ENCODE data around the gene MTHFD2. TPM values are rescaled to one million over a fixed set of nuclear protein-coding genes. Genes with fewer than 3 reads are reported as not detected.

MTHFD2 gene
- total RNA-seq, 1 donor from 2014 or later = 365 TPM

DNA sequence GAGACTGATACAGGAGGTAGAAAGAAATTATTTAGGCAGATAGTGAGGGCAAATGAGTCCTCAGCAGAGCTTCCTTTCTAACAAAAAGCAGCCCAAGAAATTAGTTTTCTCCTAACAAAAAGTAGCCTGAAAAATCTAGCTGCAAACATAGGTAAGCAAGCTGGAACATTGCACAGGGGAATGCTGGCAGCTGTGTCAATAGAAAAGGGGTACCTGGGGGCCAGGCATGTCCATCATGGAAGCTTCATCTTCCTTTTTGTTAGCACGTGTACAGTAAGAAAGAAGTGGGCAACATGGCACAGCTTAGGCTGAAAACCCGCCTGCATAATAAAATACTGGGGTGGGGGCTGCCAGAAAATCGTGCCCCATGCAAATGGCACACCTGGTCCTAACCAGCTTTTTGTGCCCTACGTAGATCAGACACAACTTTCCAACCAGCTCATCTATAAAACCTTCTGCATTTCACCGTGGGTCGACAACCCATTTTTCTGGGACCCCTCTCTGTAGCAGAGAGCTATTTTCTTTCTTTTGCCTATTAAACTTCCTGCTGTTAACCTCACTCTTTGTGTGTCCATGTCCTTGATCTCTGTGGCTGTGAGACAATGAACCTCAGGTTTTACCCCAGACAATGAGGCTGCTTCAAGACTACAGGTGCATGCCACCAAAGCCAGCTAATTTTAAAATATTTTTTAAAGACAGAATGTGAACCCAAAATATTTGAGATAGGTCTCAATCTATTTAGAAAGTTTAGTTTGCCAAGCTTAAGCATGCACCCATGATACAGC, 6.6 kb upstream of the MTHFD2 start:
- Mint-ChIP-seq H3K4me1 (ENCODE audit: low read depth, unreplicated experiment) (peaks cover 8% of the 10 kb centered on the region), H3K27ac (ENCODE audit: unreplicated experiment) (no peak overlapping the region), H3K36me3 (ENCODE audit: low read depth, unreplicated experiment) (peaks cover 3% of the 10 kb centered on the region), H3K4me3 (ENCODE audit: unreplicated experiment) (no peak overlapping the region), H3K9me3 (ENCODE audit: unreplicated experiment) (no peaks in the 10 kb centered on the region), H3K27me3 (ENCODE audit: low read depth, unreplicated experiment) (no peaks in the 10 kb centered on the region)
- Histone ChIP-seq H2AFZ (ENCODE audit: low read depth, low read length) (no peak overlapping the region), H3K36me3 (ENCODE audit: insufficient read depth, low read length) (no peaks in the 10 kb centered on the region), H3K9me3 (ENCODE audit: insufficient read depth, low read depth, low read length) (no peaks in the 10 kb centered on the region), H3K79me2 (ENCODE audit: insufficient read depth, low read length) (no peaks in the 10 kb centered on the region), H3K4me2 (ENCODE audit: low read length) (no peak overlapping the region), H3K27me3 (ENCODE audit: insufficient read depth, low read length) (peaks cover 6% of the 10 kb centered on the region), H3K4me1 (ENCODE audit: insufficient read depth, low read length) (no peaks in the 10 kb centered on the region), H3K27ac (ENCODE audit: low read depth, low read length) (no peak overlapping the region), H3K4me3 (ENCODE audit: insufficient read depth, low read depth, low read length) (no peak overlapping the region), H4K20me1 (ENCODE audit: insufficient read depth, low read length) (no peaks in the 10 kb centered on the region), H3K9ac (ENCODE audit: low read length) (no peak overlapping the region)
- DNase-seq (ENCODE audit: low read depth) (no peak), FAIRE-seq (no peak)
- TF ChIP-seq EZH2 (IDR thresholded peaks at IDR 0.05; ENCODE audit: insufficient read depth, low read length) = no peak
- TF ChIP-seq, protein P1, sequence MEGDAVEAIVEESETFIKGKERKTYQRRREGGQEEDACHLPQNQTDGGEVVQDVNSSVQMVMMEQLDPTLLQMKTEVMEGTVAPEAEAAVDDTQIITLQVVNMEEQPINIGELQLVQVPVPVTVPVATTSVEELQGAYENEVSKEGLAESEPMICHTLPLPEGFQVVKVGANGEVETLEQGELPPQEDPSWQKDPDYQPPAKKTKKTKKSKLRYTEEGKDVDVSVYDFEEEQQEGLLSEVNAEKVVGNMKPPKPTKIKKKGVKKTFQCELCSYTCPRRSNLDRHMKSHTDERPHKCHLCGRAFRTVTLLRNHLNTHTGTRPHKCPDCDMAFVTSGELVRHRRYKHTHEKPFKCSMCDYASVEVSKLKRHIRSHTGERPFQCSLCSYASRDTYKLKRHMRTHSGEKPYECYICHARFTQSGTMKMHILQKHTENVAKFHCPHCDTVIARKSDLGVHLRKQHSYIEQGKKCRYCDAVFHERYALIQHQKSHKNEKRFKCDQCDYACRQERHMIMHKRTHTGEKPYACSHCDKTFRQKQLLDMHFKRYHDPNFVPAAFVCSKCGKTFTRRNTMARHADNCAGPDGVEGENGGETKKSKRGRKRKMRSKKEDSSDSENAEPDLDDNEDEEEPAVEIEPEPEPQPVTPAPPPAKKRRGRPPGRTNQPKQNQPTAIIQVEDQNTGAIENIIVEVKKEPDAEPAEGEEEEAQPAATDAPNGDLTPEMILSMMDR (IDR thresholded peaks at IDR 0.05; ENCODE audit: insufficient read depth, low read depth, low read length) = no peak

DNA sequence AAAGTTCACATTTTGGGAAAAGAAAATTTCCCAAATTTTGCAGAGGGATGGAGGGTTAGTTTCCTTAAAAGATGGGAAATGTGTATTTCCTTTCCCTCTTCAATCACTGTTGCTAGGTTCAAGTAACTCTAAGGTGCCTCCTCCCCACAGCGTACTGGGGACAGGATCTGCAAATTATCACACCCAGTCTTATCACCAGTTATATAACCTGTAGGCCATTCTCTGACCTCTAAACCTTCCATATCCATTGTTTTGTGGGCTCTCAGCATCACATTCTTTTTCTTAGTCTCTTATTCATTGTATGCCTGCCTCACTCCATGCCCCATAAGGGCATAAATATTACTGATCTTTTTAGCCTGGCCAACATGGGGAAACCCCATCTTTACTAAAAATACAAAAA, 3.6 kb upstream of the MTHFD2 start:
- Histone ChIP-seq H3K4me3 (ENCODE audit: insufficient read depth, low read depth, low read length) (no peak overlapping the region), H3K9ac (ENCODE audit: low read length) (no peak overlapping the region), H3K27ac (ENCODE audit: low read depth, low read length) (no peak overlapping the region), H3K4me2 (ENCODE audit: low read length) (no peak overlapping the region), H3K27me3 (ENCODE audit: insufficient read depth, low read length) (peaks cover 6% of the 10 kb centered on the region), H3K36me3 (ENCODE audit: insufficient read depth, low read length) (no peaks in the 10 kb centered on the region), H3K9me3 (ENCODE audit: insufficient read depth, low read depth, low read length) (no peaks in the 10 kb centered on the region), H2AFZ (ENCODE audit: low read depth, low read length) (no peak overlapping the region), H3K4me1 (ENCODE audit: insufficient read depth, low read length) (peaks cover 4% of the 10 kb centered on the region), H4K20me1 (ENCODE audit: insufficient read depth, low read length) (peaks cover 7% of the 10 kb centered on the region), H3K79me2 (ENCODE audit: insufficient read depth, low read length) (peaks cover 13% of the 10 kb centered on the region)
- H3K4me1 Mint-ChIP-seq (ENCODE audit: low read depth, unreplicated experiment) = no peaks in the 10 kb centered on the region
- DNase-seq (ENCODE audit: low read depth) (no peak), FAIRE-seq (no peak)
- no peaks in the 10 kb centered on the region for H3K9me3 Mint-ChIP-seq (ENCODE audit: unreplicated experiment)
- H3K27ac Mint-ChIP-seq (ENCODE audit: unreplicated experiment) = no peak overlapping the region
- no peaks in the 10 kb centered on the region for H3K27me3 Mint-ChIP-seq (ENCODE audit: low read depth, unreplicated experiment)
- peaks cover 7% of the 10 kb centered on the region for H3K36me3 Mint-ChIP-seq (ENCODE audit: low read depth, unreplicated experiment)
- no peak overlapping the region for H3K4me3 Mint-ChIP-seq (ENCODE audit: unreplicated experiment)
- TF ChIP-seq, protein P1 (IDR thresholded peaks at IDR 0.05; ENCODE audit: insufficient read depth, low read depth, low read length) = no peak
- TF ChIP-seq EZH2 (IDR thresholded peaks at IDR 0.05; ENCODE audit: insufficient read depth, low read length) = no peak

DNA sequence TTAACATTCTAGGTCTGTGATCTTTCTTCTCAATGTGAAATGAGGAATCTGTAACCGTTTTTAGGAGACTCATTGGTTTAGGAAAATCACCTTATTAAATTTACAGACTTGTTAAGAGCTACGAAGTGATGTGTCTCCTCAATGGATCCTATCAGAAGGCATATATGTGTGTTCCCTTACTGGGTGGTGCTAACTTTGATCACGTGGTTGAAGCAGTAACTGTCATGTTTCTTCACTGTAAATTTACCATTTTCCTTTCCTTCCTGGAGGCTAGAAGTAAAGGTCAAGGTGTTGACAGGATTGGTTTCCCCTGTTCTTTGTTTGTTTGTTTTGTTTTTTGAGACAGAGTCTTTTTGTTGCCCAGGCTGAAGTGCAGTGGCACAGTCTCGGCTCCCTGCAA, 1.4 kb upstream of the MTHFD2 start:
- no peak for TF ChIP-seq EZH2 (IDR thresholded peaks at IDR 0.05; ENCODE audit: insufficient read depth, low read length)
- TF ChIP-seq, protein P1 (IDR thresholded peaks at IDR 0.05; ENCODE audit: insufficient read depth, low read depth, low read length) = no peak
- no peaks in the 10 kb centered on the region for H3K36me3 ChIP-seq (ENCODE audit: insufficient read depth, low read length)
- Mint-ChIP-seq H3K4me1 (ENCODE audit: low read depth, unreplicated experiment) (peaks cover 6% of the 10 kb centered on the region), H3K4me3 (ENCODE audit: unreplicated experiment) (peak overlapping the region; percentile 12), H3K9me3 (ENCODE audit: unreplicated experiment) (no peaks in the 10 kb centered on the region), H3K27ac (ENCODE audit: unreplicated experiment) (no peak overlapping the region), H3K27me3 (ENCODE audit: low read depth, unreplicated experiment) (no peaks in the 10 kb centered on the region), H3K36me3 (ENCODE audit: low read depth, unreplicated experiment) (peaks cover 4% of the 10 kb centered on the region)
- peaks cover 11% of the 10 kb centered on the region for H3K4me1 ChIP-seq (ENCODE audit: insufficient read depth, low read length)
- H3K9me3 ChIP-seq (ENCODE audit: insufficient read depth, low read depth, low read length) = no peaks in the 10 kb centered on the region
- FAIRE-seq = no peak
- H3K4me2 ChIP-seq (ENCODE audit: low read length) = no peak overlapping the region
- H3K9ac ChIP-seq (ENCODE audit: low read length) = no peak overlapping the region
- no peak overlapping the region for H3K27ac ChIP-seq (ENCODE audit: low read depth, low read length)
- H4K20me1 ChIP-seq (ENCODE audit: insufficient read depth, low read length) = peaks cover 29% of the 10 kb centered on the region
- H3K4me3 ChIP-seq (ENCODE audit: insufficient read depth, low read depth, low read length) = no peak overlapping the region
- peaks cover 35% of the 10 kb centered on the region for H3K79me2 ChIP-seq (ENCODE audit: insufficient read depth, low read length)
- H3K27me3 ChIP-seq (ENCODE audit: insufficient read depth, low read length) = peaks cover 4% of the 10 kb centered on the region
- no peak for DNase-seq (ENCODE audit: low read depth)
- H2AFZ ChIP-seq (ENCODE audit: low read depth, low read length) = no peak overlapping the region

Measured in astrocyte (in vitro differentiated cells and primary cell).